ENCODE measurements around the gene SPATA21. TPM values are rescaled to one million over a fixed set of nuclear protein-coding genes. Genes with fewer than 3 reads are reported as not detected.

The SPATA21 gene
- polyA plus RNA-seq, 1 donor from 2014 or later = 0.15 TPM

GRCh38 chr1:16438924-16439323, 1.7 kb upstream of the SPATA21 start:
- H3K27me3 ChIP-seq (ENCODE audit: insufficient read depth, low read depth, low read length) = no peaks in the 10 kb centered on the region
- no peaks in the 10 kb centered on the region for H4K20me1 ChIP-seq (ENCODE audit: insufficient read depth)
- no peaks in the 10 kb centered on the region for H3K36me3 ChIP-seq (ENCODE audit: insufficient read depth, low read length)
- no peak overlapping the region for H3K4me2 ChIP-seq (ENCODE audit: low read length)
- no peak overlapping the region for H3K27ac ChIP-seq (ENCODE audit: low read length)
- H2AFZ ChIP-seq (ENCODE audit: low read depth, low read length) = no peak overlapping the region
- no peaks in the 10 kb centered on the region for H3K9me3 ChIP-seq (ENCODE audit: low read length)
- H3F3A ChIP-seq (ENCODE audit: insufficient read depth, low read length, poor library complexity, severe bottlenecking) = no peaks in the 10 kb centered on the region
- H3K9ac ChIP-seq (ENCODE audit: low read length) = no peak overlapping the region
- H3K79me2 ChIP-seq (replicated peaks; ENCODE audit: insufficient read depth, low read length) = peaks cover 29% of the 10 kb centered on the region
- no peak overlapping the region for H3K4me3 ChIP-seq (ENCODE audit: low read length)
- TF ChIP-seq MXI1 (conservative IDR thresholded peaks at IDR 0.05; ENCODE audit: poor library complexity, severe bottlenecking) (no peak), CTCF (IDR thresholded peaks at IDR 0.05; ENCODE audit: poor library complexity, severe bottlenecking) (no peak), RAD21 (conservative IDR thresholded peaks at IDR 0.05) (no peak), POLR2AphosphoS5 (IDR thresholded peaks at IDR 0.05) (no peak), REST (IDR thresholded peaks at IDR 0.05; ENCODE audit: borderline replicate concordance) (no peak), EP300 (conservative IDR thresholded peaks at IDR 0.05; ENCODE audit: poor library complexity, severe bottlenecking) (no peak), SMC3 (conservative IDR thresholded peaks at IDR 0.05; ENCODE audit: poor library complexity) (no peak), TAF1 (IDR thresholded peaks at IDR 0.05; ENCODE audit: low read depth) (no peak), EZH2 (IDR thresholded peaks at IDR 0.05; ENCODE audit: borderline replicate concordance, insufficient read depth, low read length, poor library complexity, severe bottlenecking) (no peak)
- H3K9me2 ChIP-seq (ENCODE audit: insufficient read depth, low read length) = no peaks in the 10 kb centered on the region

- Histone ChIP-seq H3K27me3 (ENCODE audit: insufficient read depth, low read depth, low read length) (no peaks in the 10 kb centered on the region), H3K4me3 (ENCODE audit: low read length) (no peak overlapping the region), H4K20me1 (ENCODE audit: insufficient read depth) (no peaks in the 10 kb centered on the region), H3K9me3 (ENCODE audit: low read length) (no peaks in the 10 kb centered on the region), H3K9ac (ENCODE audit: low read length) (no peak overlapping the region), H3K27ac (ENCODE audit: low read length) (no peak overlapping the region), H3K9me2 (ENCODE audit: insufficient read depth, low read length) (no peaks in the 10 kb centered on the region), H3F3A (ENCODE audit: insufficient read depth, low read length, poor library complexity, severe bottlenecking) (no peaks in the 10 kb centered on the region), H3K79me2 (replicated peaks; ENCODE audit: insufficient read depth, low read length) (peaks cover 28% of the 10 kb centered on the region), H2AFZ (ENCODE audit: low read depth, low read length) (no peak overlapping the region), H3K36me3 (ENCODE audit: insufficient read depth, low read length) (no peaks in the 10 kb centered on the region), H3K4me2 (ENCODE audit: low read length) (no peak overlapping the region)
- TF ChIP-seq REST (IDR thresholded peaks at IDR 0.05; ENCODE audit: borderline replicate concordance) (no peak), MXI1 (conservative IDR thresholded peaks at IDR 0.05; ENCODE audit: poor library complexity, severe bottlenecking) (no peak), CTCF (IDR thresholded peaks at IDR 0.05; ENCODE audit: poor library complexity, severe bottlenecking) (no peak), RAD21 (conservative IDR thresholded peaks at IDR 0.05) (no peak), POLR2AphosphoS5 (IDR thresholded peaks at IDR 0.05) (no peak), TAF1 (IDR thresholded peaks at IDR 0.05; ENCODE audit: low read depth) (no peak), EZH2 (IDR thresholded peaks at IDR 0.05; ENCODE audit: borderline replicate concordance, insufficient read depth, low read length, poor library complexity, severe bottlenecking) (no peak), SMC3 (conservative IDR thresholded peaks at IDR 0.05; ENCODE audit: poor library complexity) (no peak), EP300 (conservative IDR thresholded peaks at IDR 0.05; ENCODE audit: poor library complexity, severe bottlenecking) (no peak)
These were observed 1.3 kb upstream of the SPATA21 start for GRCh38 chr1:16438516-16438915.

All from neural cell (in vitro differentiated cells).